Testis (tissue), 3 donors: Measurements from ENCODE around the gene FRRS1L. TPM values are rescaled to one million over a fixed set of nuclear protein-coding genes. Genes with fewer than 3 reads are reported as not detected.

Source experiments
- DNase-seq: peaks from one replicate; pipeline ENCODE4 v3.0.0-alpha.2; 2019
- H3K27ac ChIP-seq, 2 donors: fragments of 200-600 bp; sonication (generic); one replicate each; pipeline ENCODE4 v1.5.1; 2019
- H3K27me3 ChIP-seq: fragments of 200-600 bp; sonication (generic); one replicate; pipeline ENCODE4 v1.5.1; 2019
- H3K36me3 ChIP-seq: fragments of 200-600 bp; sonication (generic); one replicate; pipeline ENCODE4 v1.5.1; 2017; ENCODE audit warnings: low read depth; ENCODE audit errors: missing control alignments
- H3K4me1 ChIP-seq: fragments of 200-600 bp; sonication (generic); one replicate; pipeline ENCODE4 v1.5.1; 2019
- H3K4me3 ChIP-seq, 2 donors: fragments of 200-600 bp; sonication (generic); one replicate each; pipeline ENCODE4 v1.5.1; 2017 to 2019
- H3K9me3 ChIP-seq: fragments of 200-600 bp; sonication (generic); one replicate; pipeline ENCODE4 v1.5.1; 2017
- POLR2A ChIP-seq: fragments of 450-650 bp; IDR thresholded peaks from one replicate; pipeline ENCODE4 v1.6.1; 2017; ENCODE audit warnings: antibody characterized with exemption, mild to moderate bottlenecking, moderate library complexity
- WGBS, 2 donors: methylation state at CpG; one replicate each; pipeline ENCODE4 v1.1.5; 2018; 5-methylcytosine and 5-hydroxymethylcytosine counted together
- intact Hi-C: fragments of 100-400 bp; cut with DNase I; formaldehyde crosslinking; loops from one replicate; pipeline ENCODE4 v1.15.1; 2023; ENCODE audit warnings: low total_unique reads
- polyA plus RNA-seq: library from polyadenylated mRNA; stranded (reverse); fragments of 350-450 nt; fragmentation: Illumina TruSeq; extraction: RNeasy Lipid Tissue Mini Kit (QIAGEN cat#74804); gene quantifications from one replicate; pipeline ENCODE4 v1.2.3, GENCODE V29; 2014; ENCODE audit warnings: low read depth, low replicate concordance; ENCODE audit not compliant: insufficient read depth
- total RNA-seq, 2 donors: library from RNA; depleted of rRNA; stranded (reverse); fragments of >200 nt; gene quantifications; one replicate each; pipeline ENCODE4 v1.2.3, GENCODE V29; 2016
- TF ChIP-seq, protein P1 (sequence below), 3 experiments: fragments of 450-650 bp in 2 of 3; fragments of 200-600 bp in 1 of 3; sonication (generic) in 1 of 3; IDR thresholded peaks; one replicate each; pipeline ENCODE4 v1.5.1; 2016 to 2019; ENCODE audit warnings: antibody characterized with exemption in 3 of 3, mild to moderate bottlenecking in 2 of 3, moderate library complexity in 1 of 3

Gene FRRS1L
- total and polyA plus RNA-seq, 3 donors from 2014 or later = 5.3 to 9.3 (median 6.0) TPM

DNA sequence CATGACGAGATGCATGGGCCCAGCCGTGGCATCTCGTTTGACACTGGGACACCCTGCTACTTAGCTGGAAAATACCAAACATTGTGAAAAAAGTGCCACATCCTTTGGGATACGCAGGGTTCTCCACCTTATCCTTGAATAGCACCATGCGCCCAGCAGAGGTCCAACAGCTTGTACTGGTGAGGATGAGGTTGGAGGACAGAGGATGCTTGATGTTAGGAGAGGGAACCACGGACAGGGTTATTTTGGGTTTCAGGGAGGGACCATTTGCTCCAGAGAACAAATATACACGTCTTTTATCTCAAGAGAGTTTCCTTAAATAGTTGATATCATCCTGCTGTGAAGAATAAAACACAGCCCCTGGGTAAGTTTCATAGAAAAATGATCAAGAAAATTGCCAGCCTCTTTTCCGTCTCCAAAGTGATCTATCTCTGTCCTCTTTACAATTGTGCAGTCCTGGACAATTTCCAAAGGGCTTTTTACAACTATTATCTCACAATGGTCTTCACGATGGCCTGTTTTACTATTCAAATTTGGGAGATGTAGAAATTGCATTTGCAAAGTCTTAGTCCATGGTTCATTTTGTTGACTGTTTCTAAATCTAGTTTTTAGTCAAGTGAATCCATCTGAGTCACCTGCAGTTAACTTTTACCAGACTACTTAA lies 19.9 kb upstream of the FRRS1L start:
- 72 to 73% methylated on average over 9 of the region's 9 CpGs for WGBS, 2 donors
- Histone ChIP-seq H3K36me3 (no peaks in the 10 kb centered on the region), H3K27ac (no peak overlapping the region), H3K4me1 (no peaks in the 10 kb centered on the region), H3K27me3 (no peaks in the 10 kb centered on the region), H3K9me3 (no peaks in the 10 kb centered on the region), H3K4me3 (no peak overlapping the region)
- intact Hi-C loops = no loop called here
- DNase-seq = no peak
- TF ChIP-seq POLR2A = no peak
- TF ChIP-seq, protein P1, sequence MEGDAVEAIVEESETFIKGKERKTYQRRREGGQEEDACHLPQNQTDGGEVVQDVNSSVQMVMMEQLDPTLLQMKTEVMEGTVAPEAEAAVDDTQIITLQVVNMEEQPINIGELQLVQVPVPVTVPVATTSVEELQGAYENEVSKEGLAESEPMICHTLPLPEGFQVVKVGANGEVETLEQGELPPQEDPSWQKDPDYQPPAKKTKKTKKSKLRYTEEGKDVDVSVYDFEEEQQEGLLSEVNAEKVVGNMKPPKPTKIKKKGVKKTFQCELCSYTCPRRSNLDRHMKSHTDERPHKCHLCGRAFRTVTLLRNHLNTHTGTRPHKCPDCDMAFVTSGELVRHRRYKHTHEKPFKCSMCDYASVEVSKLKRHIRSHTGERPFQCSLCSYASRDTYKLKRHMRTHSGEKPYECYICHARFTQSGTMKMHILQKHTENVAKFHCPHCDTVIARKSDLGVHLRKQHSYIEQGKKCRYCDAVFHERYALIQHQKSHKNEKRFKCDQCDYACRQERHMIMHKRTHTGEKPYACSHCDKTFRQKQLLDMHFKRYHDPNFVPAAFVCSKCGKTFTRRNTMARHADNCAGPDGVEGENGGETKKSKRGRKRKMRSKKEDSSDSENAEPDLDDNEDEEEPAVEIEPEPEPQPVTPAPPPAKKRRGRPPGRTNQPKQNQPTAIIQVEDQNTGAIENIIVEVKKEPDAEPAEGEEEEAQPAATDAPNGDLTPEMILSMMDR (IDR thresholded peaks at IDR 0.05) = no peak

DNA sequence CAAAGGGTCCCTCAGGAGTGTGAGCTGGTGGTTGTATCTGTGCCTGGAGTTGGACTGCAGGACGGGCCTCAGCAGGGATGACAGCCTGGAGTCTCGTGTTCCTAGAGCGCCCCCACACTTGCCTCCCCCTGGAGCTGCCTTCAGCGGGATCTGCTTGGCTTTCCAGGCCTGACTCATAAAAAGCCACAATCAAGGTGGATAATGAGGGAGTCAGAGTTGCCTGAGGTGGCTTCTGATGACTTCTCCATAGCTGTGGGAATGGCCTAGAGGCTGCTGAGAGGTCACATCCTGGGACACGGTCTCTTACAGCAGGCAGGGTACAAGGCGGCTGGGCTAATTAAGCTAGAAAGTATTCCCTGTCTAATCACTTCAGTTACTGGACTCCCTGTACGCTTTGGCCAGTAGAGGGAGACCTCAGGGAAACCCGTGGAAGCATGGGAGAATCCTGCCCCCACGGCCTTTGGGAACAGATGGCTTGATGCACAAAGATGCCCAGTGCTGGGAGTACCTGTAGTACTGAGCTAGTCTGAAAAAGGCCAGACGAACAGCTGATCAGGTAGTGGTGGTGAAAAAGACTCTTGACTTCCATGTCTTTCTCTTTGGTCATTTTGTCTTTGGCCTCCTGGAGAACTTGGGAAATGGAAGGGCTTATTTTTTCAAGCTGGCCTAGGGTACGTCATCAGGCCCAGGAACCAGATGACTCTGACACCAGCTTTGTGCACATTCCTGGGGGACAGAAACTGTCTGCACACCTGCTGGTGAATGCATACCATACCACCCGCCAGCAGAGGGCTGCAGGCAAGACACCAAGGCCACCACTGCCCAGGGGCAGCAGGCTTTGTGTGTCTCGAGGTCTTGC lies 16.1 kb upstream of the FRRS1L start:
- Histone ChIP-seq H3K9me3 (no peaks in the 10 kb centered on the region), H3K27ac (no peak overlapping the region), H3K36me3 (no peaks in the 10 kb centered on the region), H3K4me3 (no peak overlapping the region), H3K27me3 (no peaks in the 10 kb centered on the region), H3K4me1 (no peaks in the 10 kb centered on the region)
- no peak for TF ChIP-seq POLR2A
- TF ChIP-seq, protein P1 (IDR thresholded peaks at IDR 0.05) = peak in 1 of 3 experiments; percentile 33
- DNase-seq = peak; percentile 65
- WGBS, 2 donors = 70 to 76% methylated on average over 11 to 13 of the region's 13 CpGs
- intact Hi-C loops = no loop called here

- no peaks in the 10 kb centered on the region for H3K4me1 ChIP-seq
- no peaks in the 10 kb centered on the region for H3K27me3 ChIP-seq
- TF ChIP-seq, protein P1 (IDR thresholded peaks at IDR 0.05) = no peak
- no peak for TF ChIP-seq POLR2A
- H3K27ac ChIP-seq = no peak overlapping the region
- intact Hi-C loops = no loop called here
- no peaks in the 10 kb centered on the region for H3K9me3 ChIP-seq
- no peaks in the 10 kb centered on the region for H3K36me3 ChIP-seq
- no peak for DNase-seq
- 78 to 83% methylated on average over 9 of the region's 9 CpGs for WGBS, 2 donors
- no peak overlapping the region for H3K4me3 ChIP-seq
These were observed 15.5 kb upstream of the FRRS1L start for GRCh38 chr9:109182550-109182939.

DNA sequence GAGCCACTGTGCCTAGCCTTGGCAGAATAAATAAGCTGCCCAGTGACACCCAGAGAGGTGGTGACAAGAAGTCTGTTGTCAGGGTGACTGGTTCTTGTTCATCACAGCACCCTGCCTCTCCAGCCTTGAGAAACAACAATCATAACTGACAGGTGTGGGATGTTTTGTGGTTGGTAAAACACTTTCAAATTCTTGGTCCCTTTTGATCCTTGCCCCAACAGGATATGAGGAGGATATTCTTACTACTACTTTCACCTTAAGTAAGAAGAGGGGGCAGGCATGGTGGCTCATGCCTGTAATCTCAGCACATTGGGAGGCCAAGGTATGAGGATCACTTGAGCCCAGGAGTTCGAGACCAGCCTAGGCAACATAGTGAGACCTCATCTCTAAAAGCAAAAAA lies 14.2 kb upstream of the FRRS1L start:
- no peak for DNase-seq
- Histone ChIP-seq H3K27ac (no peak overlapping the region), H3K36me3 (no peaks in the 10 kb centered on the region), H3K9me3 (no peaks in the 10 kb centered on the region), H3K4me3 (no peak overlapping the region), H3K4me1 (no peaks in the 10 kb centered on the region), H3K27me3 (no peaks in the 10 kb centered on the region)
- WGBS, 2 donors = 82 to 95% methylated on average over 1 of the region's 1 CpG
- TF ChIP-seq, protein P1 (IDR thresholded peaks at IDR 0.05) = no peak
- no peak for TF ChIP-seq POLR2A
- intact Hi-C loops = no loop called here
